Esophagus squamous epithelium (tissue), 4 donors: ENCODE results near the gene GMCL2.

Experiments used
- POLR2A ChIP-seq, 4 donors: fragments of 450-650 bp; IDR thresholded peaks; one replicate each; pipeline ENCODE4 v1.6.1; 2017; ENCODE audit warnings: antibody characterized with exemption in 4 of 4, mild to moderate bottlenecking in 4 of 4, moderate library complexity in 3 of 4
- TF ChIP-seq, protein P1 (sequence below), 6 experiments: fragments of 450-650 bp in 4 of 6; fragments of 200-600 bp in 2 of 6; sonication (generic) in 2 of 6; IDR thresholded peaks; one replicate each; pipeline ENCODE4 v1.5.1; 2016 to 2019; ENCODE audit warnings: antibody characterized with exemption in 6 of 6, mild to moderate bottlenecking in 4 of 6, moderate library complexity in 4 of 6

- no peak for TF ChIP-seq POLR2A (IDR thresholded peaks at IDR 0.05)
- TF ChIP-seq, protein P1, sequence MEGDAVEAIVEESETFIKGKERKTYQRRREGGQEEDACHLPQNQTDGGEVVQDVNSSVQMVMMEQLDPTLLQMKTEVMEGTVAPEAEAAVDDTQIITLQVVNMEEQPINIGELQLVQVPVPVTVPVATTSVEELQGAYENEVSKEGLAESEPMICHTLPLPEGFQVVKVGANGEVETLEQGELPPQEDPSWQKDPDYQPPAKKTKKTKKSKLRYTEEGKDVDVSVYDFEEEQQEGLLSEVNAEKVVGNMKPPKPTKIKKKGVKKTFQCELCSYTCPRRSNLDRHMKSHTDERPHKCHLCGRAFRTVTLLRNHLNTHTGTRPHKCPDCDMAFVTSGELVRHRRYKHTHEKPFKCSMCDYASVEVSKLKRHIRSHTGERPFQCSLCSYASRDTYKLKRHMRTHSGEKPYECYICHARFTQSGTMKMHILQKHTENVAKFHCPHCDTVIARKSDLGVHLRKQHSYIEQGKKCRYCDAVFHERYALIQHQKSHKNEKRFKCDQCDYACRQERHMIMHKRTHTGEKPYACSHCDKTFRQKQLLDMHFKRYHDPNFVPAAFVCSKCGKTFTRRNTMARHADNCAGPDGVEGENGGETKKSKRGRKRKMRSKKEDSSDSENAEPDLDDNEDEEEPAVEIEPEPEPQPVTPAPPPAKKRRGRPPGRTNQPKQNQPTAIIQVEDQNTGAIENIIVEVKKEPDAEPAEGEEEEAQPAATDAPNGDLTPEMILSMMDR (IDR thresholded peaks at IDR 0.05): no peak
Measured at GRCh38 chr5:178198706-178199105, 11.5 kb upstream of the GMCL2 start.
